Skin epidermis (tissue), 12 donors: ENCODE results near the gene PRICKLE4.

Experiments
- H3K27ac ChIP-seq, 21 experiments: fragments of 200-600 bp; sonication (generic) in 11 of 21; one replicate each; pipeline ENCODE4 v1.5.0; 2020; ENCODE audit warnings: mild to moderate bottlenecking in 3 of 21, inconsistent platforms in 2 of 21, moderate library complexity in 2 of 21
- H3K4me3 ChIP-seq, 7 experiments: fragments of 200-600 bp; sonication (generic) in 2 of 7; one replicate each; pipeline ENCODE4 v1.5.0; 2020; ENCODE audit warnings: inconsistent platforms in 2 of 7, mild to moderate bottlenecking in 2 of 7, moderate library complexity in 1 of 7

PRICKLE4 gene, protein sequence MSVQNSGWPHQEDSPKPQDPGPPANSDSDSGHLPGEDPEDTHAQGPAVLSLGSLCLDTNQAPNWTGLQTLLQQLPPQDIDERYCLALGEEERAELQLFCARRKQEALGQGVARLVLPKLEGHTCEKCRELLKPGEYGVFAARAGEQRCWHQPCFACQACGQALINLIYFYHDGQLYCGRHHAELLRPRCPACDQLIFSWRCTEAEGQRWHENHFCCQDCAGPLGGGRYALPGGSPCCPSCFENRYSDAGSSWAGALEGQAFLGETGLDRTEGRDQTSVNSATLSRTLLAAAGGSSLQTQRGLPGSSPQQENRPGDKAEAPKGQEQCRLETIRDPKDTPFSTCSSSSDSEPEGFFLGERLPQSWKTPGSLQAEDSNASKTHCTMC

DNA sequence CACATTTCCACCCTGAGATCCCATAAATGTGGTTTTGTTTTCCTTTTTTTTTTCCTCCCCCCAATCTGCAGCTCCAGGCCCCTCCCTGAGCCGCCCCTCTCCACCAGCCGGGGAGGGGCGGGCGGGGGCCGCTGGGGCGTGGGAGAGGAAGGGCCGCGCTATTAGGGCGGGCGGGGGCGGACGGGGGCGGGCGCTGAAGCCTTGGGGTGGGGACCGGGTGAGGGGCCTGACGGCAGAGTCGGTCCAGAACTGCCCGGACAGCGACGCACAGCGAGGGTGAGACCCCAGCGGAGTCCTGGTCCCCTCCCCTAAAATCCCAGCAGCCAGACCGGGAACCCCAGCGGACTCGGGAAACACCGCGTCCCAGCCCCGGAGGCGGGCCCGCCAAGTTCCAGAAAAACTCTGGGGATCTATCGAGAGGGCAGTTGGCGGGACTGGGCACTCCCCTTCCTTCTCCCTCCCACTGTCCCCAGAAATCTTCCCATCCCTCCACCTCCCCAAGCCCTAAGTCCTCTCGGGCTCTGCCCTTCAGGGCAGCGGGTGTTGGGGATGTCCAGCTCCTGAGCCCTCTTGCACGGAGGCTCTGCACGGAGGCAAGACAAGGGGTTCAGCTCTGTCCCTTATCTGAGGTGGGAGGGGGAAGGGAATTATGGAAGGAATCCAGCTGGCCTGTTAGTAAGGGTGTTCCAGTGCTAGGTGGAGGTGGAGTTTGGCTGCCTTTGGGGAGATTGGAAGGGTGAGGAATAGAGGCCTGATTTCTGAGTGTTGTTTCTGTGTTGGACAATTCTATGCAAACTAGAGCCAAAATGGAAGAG is at the start of gene PRICKLE4:
TSS of gene PRICKLE4 (plus strand) at position 232 of the 815 bp plus-strand sequence. CDS start 2,692 bp downstream, outside the sequence.
- H3K27ac ChIP-seq: peak within 1 kb of the TSS in 19 of 21 experiments; percentile 53 to 84 (median 71)

DNA sequence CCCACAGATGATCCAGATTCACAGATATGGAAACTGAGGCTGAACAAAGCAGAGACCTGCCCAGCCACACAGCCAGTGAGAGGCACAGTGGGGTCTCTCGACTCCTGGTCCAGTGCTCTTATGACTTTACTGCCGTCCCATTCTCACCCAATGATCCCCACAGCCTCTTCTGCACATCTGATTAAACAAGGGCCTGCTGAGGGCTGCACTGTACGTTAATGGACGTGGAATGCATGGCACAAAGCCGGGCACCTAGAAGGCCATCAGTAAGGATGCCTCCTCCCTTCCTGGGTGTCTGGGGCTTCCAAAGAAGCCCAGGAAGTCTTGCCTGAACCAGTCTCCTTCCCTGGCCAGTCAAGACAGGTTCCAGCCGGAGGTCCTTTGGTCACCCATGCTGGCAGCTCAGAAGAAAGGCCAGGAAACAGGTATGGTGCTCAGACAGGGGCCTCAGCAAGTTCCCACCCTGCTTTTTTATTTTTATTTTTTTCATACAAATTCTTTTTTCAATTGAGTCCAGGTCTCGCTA is 49.0 kb upstream of the PRICKLE4 start:
- H3K27ac ChIP-seq: peak overlapping the region in 2 of 21 experiments; percentile 75 to 94
- H3K4me3 ChIP-seq: no peak overlapping the region

More for the DNA sequence above, at the start of gene PRICKLE4:
- peak within 1 kb of the TSS; percentile 57 to 70 (median 63) for H3K4me3 ChIP-seq

- Histone ChIP-seq H3K27ac (peak overlapping the region in 4 of 21 experiments; percentile 82 to 94 (median 94)), H3K4me3 (no peak overlapping the region)
These were observed 48.4 kb upstream of the PRICKLE4 start for GRCh38 chr6:41732149-41732548.

GRCh38 chr6:41732591-41733359 is 47.8 kb upstream of the PRICKLE4 start:
- H3K4me3 ChIP-seq: peak overlapping the region in 6 of 7 experiments; percentile 65 to 87 (median 86)
- H3K27ac ChIP-seq: peak overlapping the region in 20 of 21 experiments; percentile 82 to 99 (median 94)

- Histone ChIP-seq H3K27ac (peak overlapping the region in 20 of 21 experiments; percentile 82 to 99 (median 94)), H3K4me3 (peak overlapping the region; percentile 65 to 87 (median 85))
These were observed 47.2 kb upstream of the PRICKLE4 start for GRCh38 chr6:41733360-41733706.

- Histone ChIP-seq H3K4me3 (peak overlapping the region; percentile 65 to 87 (median 85)), H3K27ac (peak overlapping the region; percentile 59 to 99 (median 94))
These were observed 46.6 kb upstream of the PRICKLE4 start for GRCh38 chr6:41733707-41734665.

DNA sequence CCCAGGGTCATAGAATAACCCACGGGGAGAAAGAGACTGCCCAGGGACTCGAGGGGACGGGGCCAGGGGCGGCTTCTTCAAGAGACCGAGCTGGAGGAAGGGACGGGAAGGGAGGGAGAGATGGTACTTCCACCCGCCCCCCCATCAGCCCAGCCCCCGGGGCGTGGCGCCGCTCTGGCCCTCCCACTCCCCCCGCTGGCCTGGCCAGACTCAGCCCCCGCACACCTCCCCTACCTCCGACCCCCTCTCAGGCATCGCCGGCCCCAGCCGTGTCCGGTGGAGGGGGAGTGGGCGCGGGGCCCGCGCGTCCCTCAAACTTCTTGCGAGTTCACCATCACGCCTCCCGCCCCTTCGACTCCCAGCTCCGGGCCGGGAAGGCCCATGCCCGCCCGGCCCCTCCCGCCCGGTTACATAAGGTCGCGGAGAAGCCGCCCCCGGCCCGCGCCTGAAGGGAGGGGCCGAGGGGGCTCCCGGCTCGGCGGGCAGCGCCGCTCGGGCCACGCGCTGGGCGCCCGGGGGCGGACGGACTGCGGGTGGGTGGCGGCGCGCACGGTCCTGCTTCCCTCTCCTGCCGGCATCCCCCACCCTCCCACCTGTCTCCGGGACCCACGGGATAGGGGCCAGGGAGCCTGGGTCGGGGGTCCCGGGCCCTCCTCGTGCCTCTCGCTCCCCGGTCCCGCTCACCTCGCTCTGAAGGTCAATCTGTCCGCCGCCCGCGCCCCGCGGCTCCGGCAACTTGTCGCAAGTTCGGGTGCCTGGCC is 45.7 kb upstream of the PRICKLE4 start:
- Histone ChIP-seq H3K4me3 (peak overlapping the region; percentile 65 to 87 (median 85)), H3K27ac (peak overlapping the region; percentile 82 to 99 (median 94))

DNA sequence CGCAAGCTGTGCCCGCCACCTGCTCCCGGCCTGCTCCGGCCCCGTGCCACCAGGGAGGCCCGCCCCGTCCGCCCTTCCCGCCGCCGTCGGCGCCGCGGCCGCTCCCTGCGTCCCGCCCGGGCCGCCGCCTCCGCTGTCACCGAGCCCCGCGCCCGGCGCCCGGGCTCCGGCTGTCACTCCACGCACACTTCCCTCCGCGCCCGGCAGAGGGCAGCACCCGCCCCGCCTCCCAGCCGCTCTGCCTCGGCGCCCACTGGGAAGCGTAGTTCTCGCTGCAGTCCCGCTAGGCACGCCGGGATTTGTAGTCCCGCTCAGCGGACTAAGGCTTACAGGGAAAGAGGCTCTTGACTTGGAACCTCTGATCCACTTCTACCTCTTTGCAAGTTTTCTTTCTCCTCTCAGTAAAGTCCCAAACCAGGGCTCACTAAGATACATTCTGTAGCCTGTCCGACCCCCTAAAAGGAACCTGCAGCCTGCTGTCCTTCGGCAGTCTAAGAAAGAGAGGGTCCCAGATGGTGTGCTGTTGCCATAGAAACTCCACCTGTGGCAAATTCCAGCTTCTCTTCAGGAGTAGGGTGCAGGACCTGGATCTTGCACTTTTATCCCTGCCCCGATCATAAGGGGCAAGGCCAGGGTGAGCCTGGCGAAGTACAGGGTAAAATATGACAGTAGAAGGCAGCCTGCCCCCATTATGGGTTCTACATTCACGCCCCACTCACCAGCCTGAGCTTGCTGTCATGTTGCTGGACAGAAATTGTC is 45.0 kb upstream of the PRICKLE4 start, which contains the start of gene TFEB:
TSS of gene TFEB (minus strand) at position 182 of the 759 bp plus-strand sequence. CDS start 44,395 bp downstream, outside the sequence.
- peak within 1 kb of the TSS; percentile 82 to 99 (median 94) for H3K27ac ChIP-seq
- H3K4me3 ChIP-seq: peak within 1 kb of the TSS; percentile 65 to 87 (median 85)

DNA sequence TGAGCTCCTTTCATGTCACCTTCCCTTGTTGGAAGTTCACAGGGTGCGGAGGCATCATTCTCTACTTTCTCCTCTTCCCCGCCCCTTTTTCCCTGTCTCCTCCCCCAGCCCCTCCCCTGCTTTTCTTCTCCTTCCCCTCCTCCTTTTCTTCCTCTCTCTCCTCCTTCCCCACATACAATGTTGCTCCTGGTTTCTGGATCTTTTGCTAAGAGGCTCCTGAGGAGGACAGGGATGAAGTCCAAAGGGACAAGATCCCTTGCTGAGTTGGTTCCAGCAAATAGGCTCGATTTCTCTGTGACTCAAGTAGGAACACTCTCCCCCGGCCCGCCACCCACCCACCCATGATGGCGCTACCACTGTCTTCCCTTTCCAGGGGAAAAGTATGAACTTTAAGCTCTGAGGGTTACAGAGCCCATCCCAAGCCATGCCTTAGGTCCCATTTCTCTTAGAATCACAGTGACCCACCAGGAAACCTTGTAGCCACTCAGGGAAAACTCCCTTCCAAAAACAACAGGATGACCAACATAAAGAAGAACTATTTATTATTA is 44.3 kb upstream of the PRICKLE4 start:
- Histone ChIP-seq H3K4me3 (no peak overlapping the region), H3K27ac (no peak overlapping the region)

DNA sequence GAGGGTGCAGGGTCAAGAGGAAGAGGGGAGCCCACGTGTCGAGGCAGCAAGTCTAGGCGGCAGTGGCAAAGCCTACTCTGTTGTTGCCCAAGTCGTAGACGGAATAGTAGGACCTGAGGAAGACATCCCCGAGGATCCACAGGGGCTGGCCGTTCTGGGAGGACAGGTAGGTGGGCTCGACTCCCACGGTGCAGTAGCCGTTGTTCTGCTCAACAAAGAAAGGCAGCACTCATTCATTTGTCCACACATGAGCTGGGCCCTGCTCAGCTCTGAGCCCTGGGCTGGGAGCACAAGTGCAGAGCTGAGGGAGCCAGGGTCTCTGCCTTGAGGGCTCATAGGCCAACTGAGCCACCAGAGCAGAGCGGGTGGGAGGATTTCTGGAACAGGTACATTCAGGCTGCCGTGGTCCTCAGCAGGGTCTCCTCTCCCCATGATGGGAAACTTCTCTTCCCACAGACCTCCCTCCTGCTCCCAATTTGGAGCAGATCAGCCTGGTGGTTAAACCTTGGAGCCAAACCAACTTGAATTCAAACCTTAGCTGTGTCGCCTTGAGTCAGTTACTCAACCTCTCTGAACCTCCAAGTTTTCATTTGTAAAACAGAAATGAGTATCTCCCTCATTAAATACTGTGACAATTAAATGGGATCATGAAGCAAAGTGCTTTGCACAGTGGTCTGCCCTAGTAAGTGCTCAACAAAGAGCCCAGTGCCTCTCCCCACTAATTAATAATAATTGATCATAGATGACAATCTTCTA is 43.6 kb upstream of the PRICKLE4 start:
- no peak overlapping the region for H3K27ac ChIP-seq
- H3K4me3 ChIP-seq: no peak overlapping the region

DNA sequence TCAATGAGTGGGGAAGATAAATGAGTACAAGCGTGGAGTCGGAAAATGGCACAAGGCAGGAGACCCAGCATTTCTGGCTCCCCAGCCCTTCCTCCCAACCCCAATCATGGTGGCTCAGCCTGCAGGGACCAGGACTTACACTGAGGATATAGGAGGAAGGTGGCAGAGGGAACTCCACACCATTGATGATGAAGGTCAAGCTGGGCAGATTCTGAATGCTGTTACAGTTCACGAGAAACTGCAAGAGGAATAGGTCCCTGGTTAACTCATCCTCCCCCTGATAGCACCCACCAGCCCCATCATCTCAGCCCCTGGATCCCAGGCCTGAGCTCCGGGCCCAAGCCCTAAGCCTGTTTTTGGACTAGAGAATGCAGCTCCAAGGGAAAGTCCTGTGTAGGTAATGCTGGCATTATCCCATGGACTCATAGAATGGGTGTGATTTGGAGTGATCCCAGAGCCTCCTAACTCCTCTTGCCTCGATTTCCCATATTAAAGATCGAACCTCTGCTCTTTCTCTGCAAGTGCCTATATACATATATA is 42.9 kb upstream of the PRICKLE4 start:
- Histone ChIP-seq H3K27ac (no peak overlapping the region), H3K4me3 (no peak overlapping the region)

GRCh38 chr6:41739041-41739440 is 41.5 kb upstream of the PRICKLE4 start:
- no peak overlapping the region for H3K27ac ChIP-seq
- H3K4me3 ChIP-seq: no peak overlapping the region

DNA sequence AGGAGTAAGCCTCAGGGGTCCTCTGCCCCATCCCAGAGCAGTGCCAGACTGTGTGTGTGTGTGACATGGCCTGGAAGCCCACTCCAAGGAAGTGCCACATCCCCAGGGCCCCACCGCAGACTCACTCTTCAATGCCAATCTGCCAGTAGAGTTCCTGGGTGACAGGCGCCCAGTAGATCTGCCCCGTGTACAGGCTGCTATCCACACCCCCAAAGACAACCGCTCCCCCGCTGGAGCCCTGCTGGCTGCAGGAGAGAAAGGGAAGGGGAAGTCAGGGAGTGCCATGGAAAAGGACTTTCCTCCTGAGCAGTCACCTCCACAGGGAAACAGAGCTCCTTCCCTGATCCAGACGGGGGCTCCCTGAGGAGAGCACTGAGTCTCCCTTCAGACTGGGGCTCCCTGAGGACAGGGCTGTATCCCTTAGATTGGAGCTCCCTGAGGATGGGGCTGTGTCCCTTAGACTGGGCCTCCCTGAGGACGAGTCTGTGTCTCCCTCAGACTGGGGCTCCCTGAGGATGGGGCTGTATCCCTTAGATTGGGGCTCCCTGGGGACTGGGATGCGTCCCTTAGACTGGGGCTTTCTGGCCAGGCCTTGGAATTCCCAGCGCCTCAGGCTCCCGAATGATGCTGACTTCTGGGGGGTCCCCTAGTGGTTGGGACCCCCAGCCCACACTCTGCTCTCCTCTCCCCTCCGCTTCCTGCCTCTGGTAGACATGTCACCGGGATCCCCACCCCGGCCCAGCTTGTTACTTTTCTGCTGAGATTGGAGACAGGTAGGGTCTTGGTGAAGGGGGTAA is 40.0 kb upstream of the PRICKLE4 start:
- no peak overlapping the region for H3K27ac ChIP-seq
- H3K4me3 ChIP-seq: no peak overlapping the region

DNA sequence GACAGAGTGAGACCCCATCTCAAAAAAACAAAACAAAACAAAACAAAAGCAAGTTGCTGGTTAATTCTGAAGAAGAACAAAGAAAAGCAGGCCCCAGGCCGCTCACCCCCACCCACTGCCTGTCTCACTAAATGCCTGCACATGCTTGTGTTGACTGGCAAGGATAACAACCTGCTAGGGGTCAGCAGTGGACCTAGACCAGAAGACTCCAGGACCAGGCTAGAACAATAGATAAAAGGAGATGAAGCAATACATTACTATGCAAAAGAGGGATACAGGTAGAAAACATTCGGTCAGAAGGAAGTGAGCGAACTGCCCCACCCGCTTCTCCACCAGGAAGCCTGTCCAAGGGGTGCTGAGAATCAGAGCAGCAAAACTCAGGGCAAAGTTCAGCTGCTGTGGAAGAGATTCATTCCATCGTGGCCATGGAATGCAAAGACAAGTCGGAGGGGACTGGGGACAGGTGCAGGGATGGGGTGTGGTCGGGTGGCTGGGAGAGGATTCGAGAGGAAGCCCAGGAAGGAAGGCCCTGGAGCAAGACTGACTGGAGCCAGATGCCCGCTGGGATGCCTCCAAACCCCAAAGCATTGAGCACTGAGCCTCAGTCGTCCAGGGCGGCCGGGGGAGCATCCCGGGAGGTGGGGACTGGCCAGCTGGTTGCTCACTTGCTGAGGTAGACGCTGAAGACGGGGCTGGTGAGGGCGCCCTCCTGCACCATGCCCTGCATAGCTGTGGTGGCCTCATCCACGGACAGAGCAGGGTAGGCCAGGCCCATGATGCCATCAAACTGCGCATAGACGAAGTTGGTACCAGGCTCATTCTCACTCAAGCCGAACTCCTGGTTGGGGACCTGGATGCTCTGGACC is 38.7 kb upstream of the PRICKLE4 start:
- Histone ChIP-seq H3K27ac (no peak overlapping the region), H3K4me3 (no peak overlapping the region)
